Ovary (tissue), 3 donors: ENCODE measurements around the gene CSNK2A1.

Source experiments
- POLR2A ChIP-seq: fragments of 450-650 bp; IDR thresholded peaks from one replicate; pipeline ENCODE4 v1.6.1; 2017; ENCODE audit warnings: antibody characterized with exemption, mild to moderate bottlenecking, moderate library complexity
- TF ChIP-seq, protein P1 (sequence below), 3 donors: fragments of 450-650 bp in 2 of 3; fragments of 200-600 bp in 1 of 3; IDR thresholded peaks; one replicate each; pipeline versions ENCODE4 v1.5.1 to v1.8.0; 2016 to 2022; ENCODE audit warnings: antibody characterized with exemption in 3 of 3, mild to moderate bottlenecking in 1 of 3
- donor health status: DM: no; HTN: no; CAD: no.

DNA sequence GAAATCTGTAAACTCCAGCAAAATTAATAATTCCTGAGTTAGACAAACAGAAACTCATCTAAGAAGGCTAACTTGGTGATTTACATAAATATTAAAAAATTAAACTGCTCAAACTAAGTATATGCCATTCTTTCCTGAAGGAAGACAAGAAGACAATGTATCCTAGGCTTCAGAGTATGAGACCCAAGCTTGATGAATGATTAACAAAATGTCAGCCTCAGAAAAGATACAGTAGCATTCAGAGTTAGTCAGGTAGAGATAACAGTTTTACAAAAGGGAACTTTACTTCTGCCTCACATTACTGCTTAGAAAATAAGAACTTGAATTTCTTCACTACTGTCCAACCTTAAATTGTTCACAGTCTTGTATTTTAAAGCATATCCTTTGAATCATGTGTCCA is 12.0 kb downstream of the CSNK2A1 start:
- TF ChIP-seq, protein P1, sequence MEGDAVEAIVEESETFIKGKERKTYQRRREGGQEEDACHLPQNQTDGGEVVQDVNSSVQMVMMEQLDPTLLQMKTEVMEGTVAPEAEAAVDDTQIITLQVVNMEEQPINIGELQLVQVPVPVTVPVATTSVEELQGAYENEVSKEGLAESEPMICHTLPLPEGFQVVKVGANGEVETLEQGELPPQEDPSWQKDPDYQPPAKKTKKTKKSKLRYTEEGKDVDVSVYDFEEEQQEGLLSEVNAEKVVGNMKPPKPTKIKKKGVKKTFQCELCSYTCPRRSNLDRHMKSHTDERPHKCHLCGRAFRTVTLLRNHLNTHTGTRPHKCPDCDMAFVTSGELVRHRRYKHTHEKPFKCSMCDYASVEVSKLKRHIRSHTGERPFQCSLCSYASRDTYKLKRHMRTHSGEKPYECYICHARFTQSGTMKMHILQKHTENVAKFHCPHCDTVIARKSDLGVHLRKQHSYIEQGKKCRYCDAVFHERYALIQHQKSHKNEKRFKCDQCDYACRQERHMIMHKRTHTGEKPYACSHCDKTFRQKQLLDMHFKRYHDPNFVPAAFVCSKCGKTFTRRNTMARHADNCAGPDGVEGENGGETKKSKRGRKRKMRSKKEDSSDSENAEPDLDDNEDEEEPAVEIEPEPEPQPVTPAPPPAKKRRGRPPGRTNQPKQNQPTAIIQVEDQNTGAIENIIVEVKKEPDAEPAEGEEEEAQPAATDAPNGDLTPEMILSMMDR (IDR thresholded peaks at IDR 0.05), result no peak
- TF ChIP-seq POLR2A, result no peak
